Ovary (tissue), 9 donors: ENCODE data around the gene MMP25. TPM values are rescaled to one million over a fixed set of nuclear protein-coding genes. Genes with fewer than 3 reads are reported as not detected.

Experiments
- DNase-seq, 5 donors: peaks; one replicate each; pipeline ENCODE4 v3.0.0-alpha.2; 2019 to 2020
- H3K27ac ChIP-seq, 2 donors: fragments of 200-600 bp; one replicate each; pipeline versions ENCODE4 v1.5.1 to v1.8.0; 2019 to 2022
- H3K27me3 ChIP-seq: fragments of 200-600 bp; one replicate; pipeline ENCODE4 v1.8.0; 2022
- H3K36me3 ChIP-seq: fragments of 200-600 bp; sonication (generic); one replicate; pipeline ENCODE4 v1.5.1; 2019
- H3K4me1 ChIP-seq: one replicate; pipeline ENCODE4 v1.8.1; 2013; ENCODE audit warnings: mild to moderate bottlenecking, moderate library complexity; ENCODE audit not compliant: insufficient read depth
- H3K4me3 ChIP-seq: fragments of 200-600 bp; sonication (generic); one replicate; pipeline ENCODE4 v1.5.1; 2017
- H3K9me3 ChIP-seq, 2 donors: fragments of 200-600 bp in 1 of 2; sonication (generic) in 1 of 2; one replicate each; pipeline versions ENCODE4 v1.5.1 to v1.8.1; 2013 to 2019; ENCODE audit warnings: mild to moderate bottlenecking in 1 of 2, moderate library complexity in 1 of 2
- CTCF ChIP-seq, 3 donors: fragments of 450-650 bp in 2 of 3; fragments of 200-600 bp in 1 of 3; IDR thresholded peaks; one replicate each; pipeline versions ENCODE4 v1.5.1 to v1.8.0; 2016 to 2022; ENCODE audit warnings: antibody characterized with exemption in 3 of 3, mild to moderate bottlenecking in 1 of 3
- EP300 ChIP-seq: sonication (generic); formaldehyde crosslinking; IDR thresholded peaks from one replicate; pipeline ENCODE4 v1.6.1; 2017; ENCODE audit warnings: antibody characterized with exemption
- POLR2A ChIP-seq: fragments of 450-650 bp; IDR thresholded peaks from one replicate; pipeline ENCODE4 v1.6.1; 2017; ENCODE audit warnings: antibody characterized with exemption, mild to moderate bottlenecking, moderate library complexity
- WGBS, 3 donors: extraction: QIAGEN DNeasy Blood & Tissue Kit in 1 of 3; methylation state at CpG; one replicate each; pipeline versions ENCODE4 v1.1.5 to v1.1.7; 2013 to 2017; 5-methylcytosine and 5-hydroxymethylcytosine counted together
- intact Hi-C, 4 donors: fragments of 100-400 bp; cut with DNase I; formaldehyde crosslinking; loops; one replicate each; pipeline versions ENCODE4 v1.11.0 to v1.15.1; 2022 to 2023
- polyA plus RNA-seq, 2 donors: library from polyadenylated mRNA; stranded (reverse); fragments of 200-250 nt in 1 of 2; fragments of 350-450 nt in 1 of 2; fragmentation: Illumina TruSeq in 1 of 2; extraction: RNeasy Lipid Tissue Mini Kit (QIAGEN cat#74804) in 1 of 2; gene quantifications; one replicate each; pipeline ENCODE4 v1.2.3, GENCODE V29; 2013 to 2014
- total RNA-seq, 7 donors: library from RNA; depleted of rRNA in 2 of 7; stranded (reverse); fragments of >200 nt in 2 of 7; fragmentation: NEBNext Ultra II Directional in 3 of 7; extraction: Animal tissue kit (Norgen Biotek cat#: 25700) in 3 of 7; gene quantifications; one replicate each; pipeline versions ENCODE4 v1.1.0 to v1.2.4, GENCODE V29; 2016 to 2023
- donor health status: DM: no; HTN: no; CAD: no; lungs with moderate emphysema.
- donor health status: DM: no; HTN: no; CAD: no.
- donor health status: Bipolar disorder and iron deficiency.
- donor health status: DM: yes; HTN: yes; CAD: no.
- donor health status: DM: no; HTN: no; CAD: no.
- donor health status: DM: yes; HTN: yes; CAD: no.

The MMP25 gene
- total and polyA plus RNA-seq, 9 donors, result 0.15 to 0.72 (median 0.59) TPM; not detected in 1

GRCh38 chr16:3059041-3059722 lies 12.8 kb downstream of the MMP25 start:
- Histone ChIP-seq H3K9me3 (no peaks in the 10 kb centered on the region), H3K36me3 (no peaks in the 10 kb centered on the region), H3K4me3 (peak overlapping the region; percentile 85), H3K27ac (no peak overlapping the region), H3K4me1 (peaks cover 8% of the 10 kb centered on the region), H3K27me3 (no peaks in the 10 kb centered on the region)
- TF ChIP-seq EP300 (no peak), CTCF (IDR thresholded peaks at IDR 0.05) (peak; percentile 93 to 99 (median 97)), POLR2A (no peak)
- peak; percentile 76 to 89 (median 84) for DNase-seq
- intact Hi-C loops, result loop anchor here in 3 of 4 donors (5.0 to 10.0 kb wide), 2 partner anchors 106 to 108 kb away; no protein-coding TSS in a partner anchor
- 0 to 3% (median 1%) methylated on average over 6 to 67 of the region's 67 CpGs for WGBS, 3 donors

GRCh38 chr16:3059723-3060242 lies 13.4 kb downstream of the MMP25 start:
- Histone ChIP-seq H3K9me3 (no peaks in the 10 kb centered on the region), H3K4me1 (peaks cover 9% of the 10 kb centered on the region), H3K36me3 (no peaks in the 10 kb centered on the region), H3K27ac (no peak overlapping the region), H3K27me3 (no peaks in the 10 kb centered on the region), H3K4me3 (peak overlapping the region; percentile 85)
- intact Hi-C loops, result loop anchor here in 3 of 4 donors (5.0 to 10.0 kb wide), 2 partner anchors 105 to 108 kb away; no protein-coding TSS in a partner anchor
- 62 to 67% (median 64%) methylated on average over 9 of the region's 9 CpGs for WGBS, 3 donors
- no peak for DNase-seq
- TF ChIP-seq EP300, result no peak
- no peak for TF ChIP-seq CTCF (IDR thresholded peaks at IDR 0.05)
- TF ChIP-seq POLR2A, result no peak

GRCh38 chr16:3060339-3061127 lies 14.2 kb downstream of the MMP25 start:
- no peak for DNase-seq
- TF ChIP-seq POLR2A (no peak), CTCF (IDR thresholded peaks at IDR 0.05) (no peak), EP300 (no peak)
- H3K4me1 ChIP-seq, result peaks cover 15% of the 10 kb centered on the region
- no peak overlapping the region for H3K27ac ChIP-seq
- no peaks in the 10 kb centered on the region for H3K36me3 ChIP-seq
- intact Hi-C loops, result no loop called here
- H3K27me3 ChIP-seq, result no peaks in the 10 kb centered on the region
- H3K4me3 ChIP-seq, result no peak overlapping the region
- H3K9me3 ChIP-seq, result no peaks in the 10 kb centered on the region
- WGBS, 3 donors, result 82 to 89% (median 85%) methylated on average over 14 of the region's 14 CpGs

GRCh38 chr16:3062553-3062952 lies 16.2 kb downstream of the MMP25 start:
- peaks cover 17% of the 10 kb centered on the region for H3K4me1 ChIP-seq
- H3K9me3 ChIP-seq, result no peaks in the 10 kb centered on the region
- no peak overlapping the region for H3K27ac ChIP-seq
- TF ChIP-seq POLR2A (no peak), EP300 (no peak), CTCF (IDR thresholded peaks at IDR 0.05) (no peak)
- no peak overlapping the region for H3K4me3 ChIP-seq
- no peaks in the 10 kb centered on the region for H3K27me3 ChIP-seq
- no peak for DNase-seq
- intact Hi-C loops, result no loop called here
- H3K36me3 ChIP-seq, result no peaks in the 10 kb centered on the region
- WGBS, 3 donors, result 86 to 88% (median 87%) methylated on average over 6 of the region's 6 CpGs
